SK-N-SH (cell line): ENCODE data around the gene CDC42EP3.
A peak's percentile ranks its signal among the peaks of the same experiment; 100 is the strongest.

Source experiments
- CTCF ChIP-seq: fragments of 200-600 bp; sonication (generic); IDR thresholded peaks from 2 replicates; pipeline ENCODE4 v1.6.1; 2017; ENCODE audit warnings: antibody characterized with exemption, mild to moderate bottlenecking, moderate library complexity
- EP300 ChIP-seq, 2 experiments: IDR thresholded peaks; 2 replicates each; pipeline versions ENCODE4 v1.4.0 to v1.6.1; 2012; ENCODE audit warnings: borderline replicate concordance in 1 of 2, low read depth in 1 of 2, low read length in 1 of 2
- EZH2phosphoT487 ChIP-seq: fragments of 200-600 bp; sonication (generic); IDR thresholded peaks from 2 replicates; pipeline ENCODE4 v1.6.1; 2017; ENCODE audit warnings: low read depth, mixed run types, mild to moderate bottlenecking, antibody characterized with exemption, moderate library complexity, borderline replicate concordance
- FOSL2 ChIP-seq: IDR thresholded peaks from 2 replicates; pipeline ENCODE4 v1.4.0; 2012; ENCODE audit warnings: low read depth, mild to moderate bottlenecking, moderate library complexity, borderline replicate concordance
- JUND ChIP-seq: IDR thresholded peaks from 2 replicates; pipeline ENCODE4 v1.4.0; 2012
- MAX ChIP-seq: IDR thresholded peaks from 2 replicates; pipeline ENCODE4 v1.4.0; 2012; ENCODE audit warnings: low read depth
- MXI1 ChIP-seq: IDR thresholded peaks from 2 replicates; pipeline ENCODE4 v1.6.1; 2012; ENCODE audit warnings: mild to moderate bottlenecking, low read depth, low read length, improper control_type of control experiment
- POLR2AphosphoS5 ChIP-seq: IDR thresholded peaks from 2 replicates; pipeline ENCODE4 v1.6.1; 2012; ENCODE audit warnings: low read depth, low read length
- RAD21 ChIP-seq: IDR thresholded peaks from 2 replicates; pipeline ENCODE4 v1.6.1; 2012; ENCODE audit warnings: mild to moderate bottlenecking, low read length
- REST ChIP-seq: IDR thresholded peaks from 2 replicates; pipeline ENCODE4 v1.6.1; 2012; ENCODE audit warnings: mild to moderate bottlenecking, low read depth, low read length, moderate library complexity
- RFX5 ChIP-seq: IDR thresholded peaks from 2 replicates; pipeline ENCODE4 v1.6.1; 2012; ENCODE audit warnings: mild to moderate bottlenecking, improper control_type of control experiment, low read length
- SIN3A ChIP-seq: IDR thresholded peaks from 2 replicates; pipeline ENCODE4 v1.6.1; 2012; ENCODE audit warnings: low read depth, mild to moderate bottlenecking, low read length, moderate library complexity, borderline replicate concordance
- USF2 ChIP-seq: fragments of 150-350 bp; IDR thresholded peaks from 2 replicates; pipeline ENCODE4 v1.6.1; 2017; ENCODE audit warnings: antibody characterized with exemption, low read length, low read depth, borderline replicate concordance
- ZBTB33 ChIP-seq: IDR thresholded peaks from 2 replicates; pipeline ENCODE4 v1.4.0; 2012; ENCODE audit warnings: low read depth, borderline replicate concordance

GRCh38 chr2:37671816-37672103 is 318 bp upstream of the CDC42EP3 start:
- TF ChIP-seq CTCF, result no peak
- no peak for TF ChIP-seq MAX
- TF ChIP-seq RFX5, result no peak
- TF ChIP-seq USF2, result no peak
- TF ChIP-seq JUND, result no peak
- TF ChIP-seq POLR2AphosphoS5, result no peak; the same call in 1 of the 2 replicates
- TF ChIP-seq SIN3A, result no peak
- no peak for TF ChIP-seq EZH2phosphoT487
- TF ChIP-seq MXI1, result peak; percentile 42
- no peak for TF ChIP-seq REST
- no peak for TF ChIP-seq ZBTB33
- no peak; the same call in 1 of the 2 replicates for TF ChIP-seq RAD21
- TF ChIP-seq FOSL2, result no peak
- no peak for TF ChIP-seq EP300 (IDR thresholded peaks at IDR 0.05; ENCODE audit: borderline replicate concordance in 1 of 2, low read depth in 1 of 2, low read length in 1 of 2)
